Type B pancreatic cell (in vitro differentiated cells): ENCODE results near the gene SAA4. TPM values are rescaled to one million over a fixed set of nuclear protein-coding genes. Genes with fewer than 3 reads are reported as not detected.

Experiments used
- DNase-seq: peaks from one replicate; pipeline ENCODE4 v3.0.0; 2021; ENCODE audit warnings: mixed read lengths; ENCODE audit not compliant: unreplicated experiment; ENCODE audit errors: extremely low spot score
- H3K27ac Mint-ChIP-seq: 2 replicates; pipeline ENCODE4 v1.8.0; 2021; ENCODE audit warnings: mild to moderate bottlenecking, mixed read lengths
- H3K27me3 Mint-ChIP-seq: 2 replicates; pipeline ENCODE4 v1.8.0; 2021; ENCODE audit warnings: mixed read lengths
- H3K36me3 Mint-ChIP-seq: 2 replicates; pipeline ENCODE4 v1.8.0; 2021; ENCODE audit warnings: mixed read lengths
- H3K4me1 Mint-ChIP-seq: one replicate; pipeline ENCODE4 v1.8.0; 2021; ENCODE audit warnings: mixed read lengths; ENCODE audit not compliant: unreplicated experiment
- H3K4me3 Mint-ChIP-seq: 2 replicates; pipeline ENCODE4 v1.8.0; 2021; ENCODE audit warnings: mild to moderate bottlenecking, mixed read lengths
- H3K9me3 Mint-ChIP-seq: 2 replicates; pipeline ENCODE4 v1.8.0; 2021; ENCODE audit warnings: mixed read lengths
- long read RNA-seq: library from polyadenylated mRNA; unstranded; transcript quantifications from one replicate; pipeline ENCODE4 v2.0.0, GENCODE V29; 2020
- total RNA-seq: library from RNA; stranded (reverse); gene quantifications from 2 replicates; pipeline ENCODE4 v1.2.1, GENCODE V29; 2021; ENCODE audit warnings: low replicate concordance
- TF ChIP-seq, protein P1 (sequence below): fragments of 200-600 bp; sonication (generic); conservative IDR thresholded peaks from 2 replicates; pipeline ENCODE4 v1.5.0; 2021; ENCODE audit warnings: antibody characterized with exemption, mild to moderate bottlenecking

SAA4 gene, protein sequence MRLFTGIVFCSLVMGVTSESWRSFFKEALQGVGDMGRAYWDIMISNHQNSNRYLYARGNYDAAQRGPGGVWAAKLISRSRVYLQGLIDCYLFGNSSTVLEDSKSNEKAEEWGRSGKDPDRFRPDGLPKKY
- not detected in 2 replicates for total RNA-seq
- long read RNA-seq: 0 reads

DNA sequence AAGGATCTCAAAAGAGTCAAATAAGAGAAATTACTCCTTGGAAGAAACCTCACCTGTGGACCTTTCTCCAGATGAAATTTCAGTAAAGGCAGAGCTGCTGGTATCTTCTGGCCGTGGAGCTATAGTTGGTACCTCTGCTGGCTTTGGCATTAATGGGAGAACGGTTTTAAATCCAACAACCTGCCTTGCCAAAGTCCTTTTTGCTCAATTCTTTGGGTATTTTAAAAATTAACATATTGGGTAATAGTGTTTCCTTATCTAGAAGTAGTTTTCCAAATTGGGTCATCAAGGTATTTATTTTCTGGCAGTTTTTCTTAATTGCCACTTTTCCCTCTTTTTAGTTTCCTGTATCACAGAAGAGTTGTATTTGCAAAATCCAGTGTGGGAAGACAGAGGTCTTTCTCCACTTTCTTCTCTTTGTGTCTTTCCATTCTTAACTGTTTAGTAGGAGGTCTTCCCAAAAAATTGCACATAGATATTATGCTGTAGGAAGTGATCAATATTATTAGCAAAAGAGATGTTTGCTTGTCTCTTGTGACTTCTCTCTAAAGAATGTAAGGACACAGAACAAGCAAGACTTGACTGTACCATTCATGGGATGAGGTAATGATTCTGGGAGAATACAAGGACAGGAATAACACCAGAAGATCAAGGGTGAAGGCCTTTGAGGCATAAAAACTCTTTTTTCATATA lies at the start of gene SAA4:
Gene SAA4 (minus strand): TSS at position 139 of the 693 bp plus-strand sequence. CDS start 876 bp downstream, outside the sequence.
- TF ChIP-seq, protein P1, sequence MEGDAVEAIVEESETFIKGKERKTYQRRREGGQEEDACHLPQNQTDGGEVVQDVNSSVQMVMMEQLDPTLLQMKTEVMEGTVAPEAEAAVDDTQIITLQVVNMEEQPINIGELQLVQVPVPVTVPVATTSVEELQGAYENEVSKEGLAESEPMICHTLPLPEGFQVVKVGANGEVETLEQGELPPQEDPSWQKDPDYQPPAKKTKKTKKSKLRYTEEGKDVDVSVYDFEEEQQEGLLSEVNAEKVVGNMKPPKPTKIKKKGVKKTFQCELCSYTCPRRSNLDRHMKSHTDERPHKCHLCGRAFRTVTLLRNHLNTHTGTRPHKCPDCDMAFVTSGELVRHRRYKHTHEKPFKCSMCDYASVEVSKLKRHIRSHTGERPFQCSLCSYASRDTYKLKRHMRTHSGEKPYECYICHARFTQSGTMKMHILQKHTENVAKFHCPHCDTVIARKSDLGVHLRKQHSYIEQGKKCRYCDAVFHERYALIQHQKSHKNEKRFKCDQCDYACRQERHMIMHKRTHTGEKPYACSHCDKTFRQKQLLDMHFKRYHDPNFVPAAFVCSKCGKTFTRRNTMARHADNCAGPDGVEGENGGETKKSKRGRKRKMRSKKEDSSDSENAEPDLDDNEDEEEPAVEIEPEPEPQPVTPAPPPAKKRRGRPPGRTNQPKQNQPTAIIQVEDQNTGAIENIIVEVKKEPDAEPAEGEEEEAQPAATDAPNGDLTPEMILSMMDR: no peak
- no peak for DNase-seq
- Mint-ChIP-seq H3K36me3 (no peaks in the 10 kb centered on the region), H3K27me3 (peaks cover 41% of the 10 kb centered on the region), H3K4me3 (no peak within 1 kb of the TSS), H3K4me1 (no peaks in the 10 kb centered on the region), H3K9me3 (no peaks in the 10 kb centered on the region), H3K27ac (no peak within 1 kb of the TSS)

DNA sequence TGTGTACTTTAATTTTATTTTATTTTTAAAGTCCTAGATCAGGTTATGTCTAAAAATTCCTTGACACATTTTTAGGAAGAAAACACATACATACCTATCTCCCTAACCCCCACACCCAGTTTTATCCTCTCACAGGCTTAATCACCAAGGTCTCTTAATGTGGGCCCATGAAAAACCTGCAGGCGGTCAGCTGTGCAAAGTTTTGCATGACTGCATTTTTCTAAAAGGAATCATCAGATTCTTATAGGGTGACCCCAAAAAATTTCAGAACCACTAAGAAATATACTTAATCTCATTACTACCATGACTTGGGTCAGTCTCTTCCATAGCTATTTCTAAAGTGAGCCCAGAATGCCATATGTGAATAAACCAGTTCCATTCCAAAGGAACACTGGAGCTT lies 49.2 kb upstream of the SAA4 start:
- Mint-ChIP-seq H3K4me1 (no peaks in the 10 kb centered on the region), H3K27me3 (no peaks in the 10 kb centered on the region), H3K36me3 (peaks cover 17% of the 10 kb centered on the region), H3K27ac (no peak overlapping the region), H3K9me3 (no peaks in the 10 kb centered on the region), H3K4me3 (no peak overlapping the region)
- TF ChIP-seq, protein P1: no peak
- DNase-seq: no peak

DNA sequence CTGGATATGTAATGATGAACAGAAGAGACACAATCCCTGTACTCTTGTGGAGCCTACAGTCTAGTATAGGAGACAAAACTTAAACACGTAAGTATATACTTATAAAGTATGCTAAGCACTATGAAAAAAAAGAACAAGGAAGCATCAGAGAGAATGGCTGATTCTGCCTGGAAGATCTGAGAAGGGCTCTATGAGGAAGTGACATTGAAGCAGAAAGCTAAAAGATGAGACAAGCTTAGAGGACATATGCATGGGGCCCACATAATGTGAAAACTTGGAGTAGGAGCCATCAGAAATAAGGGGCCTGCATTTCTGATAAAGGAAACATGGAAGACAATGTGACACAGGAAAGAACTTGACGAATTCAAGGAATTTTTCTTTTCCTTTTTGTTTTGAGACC lies 46.0 kb upstream of the SAA4 start:
- H3K27ac Mint-ChIP-seq: no peak overlapping the region
- H3K36me3 Mint-ChIP-seq: peaks cover 28% of the 10 kb centered on the region
- no peak for DNase-seq
- TF ChIP-seq, protein P1: no peak
- H3K9me3 Mint-ChIP-seq: no peaks in the 10 kb centered on the region
- no peaks in the 10 kb centered on the region for H3K27me3 Mint-ChIP-seq
- no peak overlapping the region for H3K4me3 Mint-ChIP-seq
- no peaks in the 10 kb centered on the region for H3K4me1 Mint-ChIP-seq

DNA sequence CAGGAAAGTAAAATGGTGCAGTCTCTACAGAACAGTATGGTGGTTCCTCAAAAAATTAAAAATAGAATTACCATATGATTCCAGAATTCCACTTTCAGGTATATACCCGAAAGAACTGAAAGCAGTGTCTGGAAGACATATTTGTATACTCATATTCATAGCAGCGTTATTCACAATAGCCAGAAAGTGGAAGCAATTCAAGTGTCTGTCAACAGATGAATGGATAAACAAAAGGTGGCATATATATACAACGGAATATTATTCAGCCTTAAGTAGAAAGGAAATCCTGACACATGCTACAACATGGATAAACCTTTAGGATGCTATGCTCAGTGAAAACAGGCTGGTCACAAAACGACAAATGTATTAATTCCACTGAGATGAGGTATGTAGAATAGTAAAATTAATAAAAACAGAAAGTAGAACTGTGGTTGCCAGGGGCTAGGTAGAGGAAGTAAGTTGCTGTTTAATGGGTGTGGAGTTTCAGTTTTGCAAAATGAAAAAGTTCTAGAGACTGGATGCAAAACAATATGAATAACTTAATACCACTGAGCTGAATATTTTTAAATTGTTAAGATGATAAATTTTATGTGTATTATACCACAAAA lies 43.9 kb upstream of the SAA4 start:
- Mint-ChIP-seq H3K4me3 (no peak overlapping the region), H3K4me1 (no peaks in the 10 kb centered on the region), H3K9me3 (no peaks in the 10 kb centered on the region), H3K27me3 (no peaks in the 10 kb centered on the region), H3K27ac (no peak overlapping the region), H3K36me3 (peaks cover 25% of the 10 kb centered on the region)
- TF ChIP-seq, protein P1: no peak
- DNase-seq: no peak

DNA sequence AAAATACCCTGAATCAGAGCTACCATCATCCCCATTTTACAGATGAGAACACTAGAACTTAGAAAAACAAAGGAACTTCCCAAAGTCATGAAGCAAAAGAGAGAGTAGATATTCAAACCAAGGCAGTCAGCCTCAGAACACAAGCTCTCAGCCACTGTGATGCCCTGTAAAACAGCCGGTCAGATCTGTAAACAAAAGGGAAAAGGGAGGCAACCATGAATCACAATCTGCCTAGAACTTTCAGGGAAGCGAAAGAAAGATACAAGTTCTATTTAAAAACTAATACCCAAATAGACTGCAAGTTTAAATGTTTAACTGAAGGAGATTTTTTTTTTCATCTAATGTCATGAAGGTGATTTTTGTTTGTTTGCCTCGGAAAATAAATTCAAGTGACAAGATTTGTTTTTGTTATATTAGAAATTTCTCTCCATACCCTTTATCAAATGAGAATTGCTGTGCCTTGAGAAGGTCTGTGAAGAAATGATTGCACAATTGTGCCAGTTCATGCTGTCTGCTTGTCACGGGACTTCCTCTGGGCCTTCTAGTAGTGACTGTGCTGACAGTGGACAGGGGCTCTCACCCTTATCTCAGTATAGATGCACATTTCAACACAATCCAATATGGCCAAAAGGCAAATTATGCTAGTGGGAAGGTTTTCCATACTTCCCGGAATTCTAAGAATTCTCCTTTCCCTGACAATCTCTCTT lies 41.1 kb upstream of the SAA4 start:
- Mint-ChIP-seq H3K4me1 (no peaks in the 10 kb centered on the region), H3K4me3 (no peak overlapping the region), H3K27me3 (no peaks in the 10 kb centered on the region), H3K9me3 (no peaks in the 10 kb centered on the region), H3K27ac (no peak overlapping the region), H3K36me3 (peaks cover 26% of the 10 kb centered on the region)
- DNase-seq: no peak
- TF ChIP-seq, protein P1: no peak
